Lung (tissue), 12 donors: ENCODE data around the gene CCDC184. TPM values are rescaled to one million over a fixed set of nuclear protein-coding genes. Genes with fewer than 3 reads are reported as not detected.
A peak's percentile ranks its signal among the peaks of the same experiment; 100 is the strongest.

Source experiments
- ATAC-seq: fragments of 200-7000 bp; cut with Tn5 transposase; one replicate; pipeline ENCODE4 v1.9.1; 2020; ENCODE audit warnings: moderate number of reproducible peaks; ENCODE audit not compliant: insufficient read depth, low FRiP score
- DNase-seq, 3 donors: peaks; one replicate each; pipeline ENCODE4 v3.0.0-alpha.2; 2013 to 2017
- H3K27ac ChIP-seq, 2 donors: one replicate each; pipeline ENCODE4 v1.5.1; 2013; ENCODE audit warnings: mild to moderate bottlenecking in 2 of 2, moderate library complexity in 2 of 2, control low read depth in 1 of 2, inconsistent platforms in 1 of 2, low read depth in 1 of 2, low read length in 1 of 2
- H3K27me3 ChIP-seq, 3 donors: one replicate each; pipeline ENCODE4 v1.5.1; 2013; ENCODE audit warnings: low read length in 2 of 3; ENCODE audit not compliant: control insufficient read depth in 3 of 3, insufficient read depth in 3 of 3
- H3K36me3 ChIP-seq, 4 donors: one replicate each; pipeline ENCODE4 v1.5.1; 2013; ENCODE audit warnings: low read length in 4 of 4, mild to moderate bottlenecking in 1 of 4, moderate library complexity in 1 of 4; ENCODE audit not compliant: control insufficient read depth in 4 of 4, insufficient read depth in 4 of 4
- H3K4me1 ChIP-seq, 5 donors: one replicate each; pipeline ENCODE4 v1.5.1; 2013; ENCODE audit warnings: low read length in 5 of 5, mild to moderate bottlenecking in 2 of 5, moderate library complexity in 1 of 5; ENCODE audit not compliant: control insufficient read depth in 5 of 5, insufficient read depth in 5 of 5
- H3K4me3 ChIP-seq: one replicate; pipeline ENCODE4 v1.5.1; 2013; ENCODE audit warnings: mild to moderate bottlenecking, control low read depth, moderate library complexity
- H3K9ac ChIP-seq, 2 donors: one replicate each; pipeline ENCODE4 v1.5.1; 2013; ENCODE audit warnings: low read length in 2 of 2, control low read depth in 1 of 2; ENCODE audit not compliant: insufficient read depth in 1 of 2
- H3K9me3 ChIP-seq, 4 donors: one replicate each; pipeline ENCODE4 v1.5.1; 2013; ENCODE audit warnings: low read length in 3 of 4, mild to moderate bottlenecking in 1 of 4, moderate library complexity in 1 of 4; ENCODE audit not compliant: control insufficient read depth in 4 of 4, insufficient read depth in 3 of 4
- WGBS, 2 donors: extraction: QIAGEN DNeasy Blood & Tissue Kit; methylation state at CpG; one replicate each; pipeline ENCODE4 v1.1.7; 2013; 5-methylcytosine and 5-hydroxymethylcytosine counted together
- polyA plus RNA-seq, 2 donors: library from polyadenylated mRNA; stranded (reverse); fragments of 200-250 nt; gene quantifications; one replicate each; pipeline ENCODE4 v1.2.1, GENCODE V29; 2013
- total RNA-seq, 2 donors: library from RNA; depleted of rRNA in 1 of 2; stranded (reverse); fragments of >200 nt in 1 of 2; gene quantifications; one replicate each; pipeline ENCODE4 v1.2.1, GENCODE V29; 2014 to 2021
- TF ChIP-seq, protein P1 (sequence below): IDR thresholded peaks from 2 replicates; pipeline ENCODE4 v1.5.1; 2012; ENCODE audit warnings: mild to moderate bottlenecking; ENCODE audit errors: control extremely low read depth, extremely low read depth
- donor health status: control.
- donor health status: control.
- donor health status: Bipolar disorder and iron deficiency.
- donor health status: healthy.
- donor health status: DM: yes; HTN: yes; CAD: no.

The CCDC184 gene
- total and polyA plus RNA-seq, 4 donors, result 0.51 to 3.0 (median 1.0) TPM

DNA sequence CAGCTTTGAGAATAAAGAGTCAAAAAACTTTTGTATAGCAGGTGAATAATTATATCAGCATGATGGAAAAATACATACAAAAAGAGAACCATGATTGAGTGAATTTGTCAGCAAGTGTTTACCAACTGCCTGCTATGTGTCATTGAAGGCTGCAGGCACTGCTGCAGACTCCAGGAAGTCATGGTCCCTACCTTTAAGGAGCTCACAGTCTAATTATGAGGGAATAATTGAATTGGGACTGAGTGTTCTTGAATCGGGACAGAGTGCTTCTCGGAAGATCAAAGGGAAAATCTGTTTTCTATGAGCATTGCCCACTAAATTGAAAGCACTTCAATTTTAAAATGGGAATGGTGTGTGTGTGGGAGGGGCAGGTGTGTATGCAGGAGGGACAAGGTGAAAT is 10.2 kb downstream of the CCDC184 start:
- TF ChIP-seq, protein P1, sequence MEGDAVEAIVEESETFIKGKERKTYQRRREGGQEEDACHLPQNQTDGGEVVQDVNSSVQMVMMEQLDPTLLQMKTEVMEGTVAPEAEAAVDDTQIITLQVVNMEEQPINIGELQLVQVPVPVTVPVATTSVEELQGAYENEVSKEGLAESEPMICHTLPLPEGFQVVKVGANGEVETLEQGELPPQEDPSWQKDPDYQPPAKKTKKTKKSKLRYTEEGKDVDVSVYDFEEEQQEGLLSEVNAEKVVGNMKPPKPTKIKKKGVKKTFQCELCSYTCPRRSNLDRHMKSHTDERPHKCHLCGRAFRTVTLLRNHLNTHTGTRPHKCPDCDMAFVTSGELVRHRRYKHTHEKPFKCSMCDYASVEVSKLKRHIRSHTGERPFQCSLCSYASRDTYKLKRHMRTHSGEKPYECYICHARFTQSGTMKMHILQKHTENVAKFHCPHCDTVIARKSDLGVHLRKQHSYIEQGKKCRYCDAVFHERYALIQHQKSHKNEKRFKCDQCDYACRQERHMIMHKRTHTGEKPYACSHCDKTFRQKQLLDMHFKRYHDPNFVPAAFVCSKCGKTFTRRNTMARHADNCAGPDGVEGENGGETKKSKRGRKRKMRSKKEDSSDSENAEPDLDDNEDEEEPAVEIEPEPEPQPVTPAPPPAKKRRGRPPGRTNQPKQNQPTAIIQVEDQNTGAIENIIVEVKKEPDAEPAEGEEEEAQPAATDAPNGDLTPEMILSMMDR, result no peak
- ATAC-seq (no peak), DNase-seq (no peak)
- H3K4me1 ChIP-seq, result peaks cover 0 to 11% (median 6%) of the 10 kb centered on the region in 5 donors
- H3K36me3 ChIP-seq, result no peaks in the 10 kb centered on the region
- H3K9ac ChIP-seq, result no peak overlapping the region
- H3K4me3 ChIP-seq, result no peak overlapping the region
- 53 to 83% methylated on average over 2 of the region's 2 CpGs for WGBS, 2 donors
- no peaks in the 10 kb centered on the region for H3K27me3 ChIP-seq
- no peaks in the 10 kb centered on the region for H3K9me3 ChIP-seq
- H3K27ac ChIP-seq, result no peak overlapping the region

GRCh38 chr12:48194799-48195201 is 11.4 kb downstream of the CCDC184 start:
- Histone ChIP-seq H3K9me3 (no peaks in the 10 kb centered on the region), H3K4me3 (no peak overlapping the region), H3K27me3 (no peaks in the 10 kb centered on the region), H3K27ac (no peak overlapping the region), H3K4me1 (peaks cover 0 to 23% (median 6%) of the 10 kb centered on the region in 5 donors), H3K9ac (no peak overlapping the region), H3K36me3 (no peaks in the 10 kb centered on the region)
- WGBS, 2 donors, result 49 to 68% methylated on average over 1 of the region's 1 CpG
- DNase-seq (no peak), ATAC-seq (no peak)
- TF ChIP-seq, protein P1, result no peak

GRCh38 chr12:48197549-48197970 is 14.1 kb downstream of the CCDC184 start:
- TF ChIP-seq, protein P1, result peak; percentile 23
- H3K4me1 ChIP-seq, result peaks cover 0 to 28% (median 6%) of the 10 kb centered on the region in 5 donors
- no peaks in the 10 kb centered on the region for H3K36me3 ChIP-seq
- WGBS, 2 donors, result 0 to 2% methylated on average over 10 of the region's 10 CpGs
- peak overlapping the region; percentile 47 for H3K4me3 ChIP-seq
- peak overlapping the region; percentile 98 to 100 for H3K27ac ChIP-seq
- H3K27me3 ChIP-seq, result no peaks in the 10 kb centered on the region
- ATAC-seq (no peak), DNase-seq (peak in 2 of 3 donors; percentile 69 to 76)
- H3K9ac ChIP-seq, result peak overlapping the region; percentile 81 to 91
- H3K9me3 ChIP-seq, result no peaks in the 10 kb centered on the region
